Activated CD4-positive, alpha-beta T cell treated with anti-CD3 and anti-CD28 coated beads, Interleukin-2, amount 50 U/mL, for 16 hours (primary cell): Measurements from ENCODE around the gene OGFOD1.

Experiments
- DNase-seq: peaks from one replicate; pipeline ENCODE4 v3.0.0-alpha.2; 2020

The OGFOD1 gene

DNA sequence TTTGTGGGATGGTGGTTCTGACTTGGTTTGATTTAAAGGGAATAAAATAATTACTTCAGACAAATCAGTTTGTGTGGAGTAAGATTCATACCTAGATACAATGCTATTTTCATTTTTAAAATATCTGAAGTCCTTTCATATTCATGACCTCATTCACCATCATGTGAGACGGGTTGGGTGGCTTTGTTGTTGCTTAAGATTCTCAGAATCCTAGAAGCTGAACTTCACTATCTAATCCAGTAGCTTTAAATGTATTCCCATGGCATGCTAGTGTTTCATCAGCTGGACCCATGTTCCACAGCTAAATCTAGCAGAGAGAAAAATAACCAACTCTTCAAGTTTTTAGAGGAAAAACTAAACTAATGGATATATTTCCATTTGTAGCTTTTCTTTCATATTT is 23.3 kb upstream of the OGFOD1 start:
- peak; percentile 41 for DNase-seq

DNA sequence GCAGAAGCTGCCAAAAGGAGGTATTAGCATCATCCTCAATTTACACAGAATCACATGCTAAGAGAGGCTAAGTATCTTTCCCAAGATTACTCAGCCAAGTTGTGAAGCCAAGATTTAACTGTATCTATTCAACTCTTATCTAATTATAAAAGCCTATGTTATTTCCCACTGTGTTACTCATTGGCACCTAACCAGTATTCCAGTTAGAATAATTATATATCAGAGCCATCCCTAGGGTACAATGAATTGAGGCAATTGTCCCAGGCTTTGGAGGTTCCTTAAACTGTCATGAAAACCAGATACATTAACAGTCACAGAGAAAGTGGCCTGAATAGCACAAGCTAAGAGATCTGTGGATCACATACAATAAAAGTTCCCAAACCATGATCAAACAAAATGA is 15.1 kb upstream of the OGFOD1 start:
- no peak for DNase-seq

DNA sequence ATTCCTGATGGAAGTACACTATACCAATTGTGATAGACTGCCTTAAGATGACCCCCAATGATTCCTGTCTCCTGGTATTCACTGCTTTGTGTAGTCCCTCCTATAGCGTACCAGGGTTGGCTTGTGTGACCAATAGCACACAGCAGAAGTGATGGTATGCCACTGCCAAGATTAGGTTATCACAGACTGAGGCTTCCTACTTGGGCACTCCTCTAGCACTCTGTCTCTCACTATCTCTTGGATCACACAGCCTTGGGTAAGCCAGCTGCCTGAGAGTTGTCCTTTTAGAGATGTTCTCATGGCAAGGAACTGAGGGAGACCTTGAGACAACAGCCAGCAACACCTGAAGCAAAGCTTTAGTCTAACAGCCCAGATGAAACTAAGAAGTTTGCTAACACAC is 13.3 kb upstream of the OGFOD1 start:
- no peak for DNase-seq

DNA sequence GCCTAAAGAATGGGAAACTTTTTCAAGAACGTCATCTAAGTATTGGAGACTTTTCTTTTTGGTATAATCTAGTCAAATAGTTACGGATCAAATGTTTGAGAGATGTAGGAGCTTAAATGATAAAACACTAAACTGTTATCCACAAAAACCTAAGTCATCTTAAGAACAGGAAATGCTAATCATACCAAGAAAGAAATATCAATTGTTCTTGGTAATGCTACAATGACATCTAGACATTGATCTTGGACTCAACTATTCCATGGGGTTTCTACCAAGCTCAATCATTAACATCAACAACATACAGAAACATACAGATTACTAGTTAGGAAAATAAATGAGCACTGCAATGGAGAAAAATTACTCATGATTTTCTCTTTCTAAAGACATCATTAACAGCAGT is 4.1 kb upstream of the OGFOD1 start:
- peak; percentile 46 for DNase-seq

DNA sequence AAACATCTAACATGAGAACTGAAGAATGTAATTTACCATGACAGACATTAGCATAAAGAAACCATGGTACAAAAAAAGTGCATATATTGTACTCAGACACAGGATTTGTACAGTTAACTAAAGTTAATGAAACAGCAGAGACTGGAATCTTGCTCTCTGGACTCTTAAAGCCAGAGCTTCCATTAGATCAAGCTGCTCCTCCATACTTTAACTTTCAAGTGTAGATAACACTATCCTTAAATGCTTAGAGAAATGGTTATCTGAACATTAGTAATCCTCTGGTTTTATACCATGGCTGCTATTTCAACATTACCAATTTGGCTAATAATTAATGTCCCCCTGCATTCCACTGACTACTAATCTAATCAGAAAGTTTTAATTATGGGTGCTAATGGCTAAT is 3.3 kb upstream of the OGFOD1 start:
- DNase-seq = no peak

DNA sequence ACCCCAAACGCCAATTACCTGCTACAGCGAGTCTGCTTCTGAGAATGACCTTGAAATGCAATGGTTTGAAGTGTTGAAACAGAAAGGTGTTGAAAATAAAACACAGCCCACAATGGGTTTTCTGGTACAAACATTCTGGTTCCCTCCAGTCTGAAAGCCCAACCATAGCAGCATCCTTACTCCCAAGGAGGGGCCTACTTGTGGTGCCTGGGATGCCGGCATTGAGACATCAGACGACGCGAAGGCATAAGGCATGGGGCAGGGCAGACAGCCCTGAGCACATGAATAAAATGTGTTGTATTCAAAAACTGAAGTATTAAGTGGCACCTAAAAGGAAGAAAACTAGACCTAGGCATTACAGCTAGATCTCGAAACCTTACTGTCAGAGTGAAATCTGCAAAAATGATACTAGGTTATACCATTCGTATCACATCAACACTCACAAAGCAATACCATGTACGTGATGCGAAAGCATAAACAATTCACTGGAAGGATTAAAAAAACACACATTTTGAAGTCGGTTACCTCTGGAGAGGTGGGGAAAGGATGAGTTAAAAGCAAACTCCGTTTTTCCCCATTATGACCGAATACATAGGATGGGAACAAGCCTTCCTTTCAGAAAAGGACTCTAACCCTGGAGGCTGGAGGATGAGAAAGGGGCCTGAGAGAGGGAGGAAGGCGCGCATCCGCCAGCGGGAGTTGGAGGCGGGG is 924 bp upstream of the OGFOD1 start:
- DNase-seq = peak; percentile 52

DNA sequence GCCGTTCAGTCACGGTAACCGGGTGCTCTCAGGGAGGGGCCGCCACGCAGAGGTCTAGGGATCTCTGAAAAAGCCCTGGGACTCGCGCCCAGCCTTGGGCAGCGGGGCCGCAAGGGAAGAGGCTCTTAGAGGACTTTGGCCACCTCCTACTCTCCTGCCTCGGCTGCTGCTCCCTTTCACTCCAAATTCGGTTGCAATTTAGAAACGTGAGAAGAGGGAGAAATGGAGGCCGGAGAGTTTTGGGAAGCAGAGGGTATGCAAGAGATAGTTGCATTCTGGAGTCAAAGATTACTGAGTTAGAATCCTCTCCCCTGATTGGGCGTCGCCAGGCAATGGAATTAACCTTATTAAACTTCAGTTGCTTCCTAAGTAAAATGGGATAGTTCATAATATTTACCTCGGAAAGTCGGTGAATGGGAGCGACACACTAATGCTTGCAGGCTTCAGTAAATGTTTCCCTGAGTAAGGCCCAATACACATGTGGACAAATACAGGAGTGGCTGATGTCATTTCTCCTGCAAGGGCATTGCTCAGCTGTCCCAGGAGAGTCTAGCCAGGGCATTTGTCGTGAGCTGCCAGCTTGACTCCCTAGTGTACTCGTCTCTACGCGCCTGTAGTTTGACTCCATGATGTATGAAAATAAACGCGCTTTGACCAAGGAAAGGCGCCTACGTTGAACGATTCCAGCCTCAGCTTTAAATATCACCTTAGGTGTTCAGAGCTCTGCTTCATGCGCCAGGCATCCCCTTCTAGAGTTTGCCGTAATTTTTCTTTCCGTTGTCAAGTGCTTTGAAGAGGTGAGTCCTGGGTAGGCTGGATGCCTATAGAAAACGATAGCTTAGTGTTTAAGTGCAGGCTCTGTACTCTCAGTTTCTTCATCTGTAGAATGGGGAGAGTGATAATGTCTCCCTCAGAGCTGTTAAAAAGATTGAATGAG is 667 bp downstream of the OGFOD1 start:
- peak; percentile 21 for DNase-seq

DNA sequence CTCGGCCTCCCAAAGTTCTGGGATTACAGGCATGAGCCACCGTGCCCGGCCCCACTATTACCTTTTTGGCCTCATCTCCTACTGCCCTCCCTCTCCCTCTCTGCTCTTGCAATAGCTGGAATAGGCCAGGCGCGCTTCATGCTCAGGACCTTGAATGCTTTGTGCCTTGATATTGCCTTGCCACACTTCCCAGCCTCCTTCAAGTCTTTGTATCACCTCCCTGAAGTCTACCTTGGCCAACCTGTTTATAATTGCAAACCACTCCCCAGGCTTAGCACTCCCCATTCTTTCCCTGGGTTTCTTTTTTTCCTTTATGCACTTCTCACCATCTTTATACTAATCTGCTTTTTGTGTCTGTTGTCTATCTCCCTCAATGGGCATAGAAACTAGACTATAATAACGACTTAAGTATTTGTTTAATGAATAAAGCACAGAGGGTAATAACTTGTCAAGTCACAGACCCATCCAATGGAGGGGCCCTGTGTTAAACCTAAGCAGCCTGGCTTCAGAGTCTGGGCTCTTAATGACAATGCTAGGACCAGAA is 6.6 kb downstream of the OGFOD1 start:
- DNase-seq = no peak

DNA sequence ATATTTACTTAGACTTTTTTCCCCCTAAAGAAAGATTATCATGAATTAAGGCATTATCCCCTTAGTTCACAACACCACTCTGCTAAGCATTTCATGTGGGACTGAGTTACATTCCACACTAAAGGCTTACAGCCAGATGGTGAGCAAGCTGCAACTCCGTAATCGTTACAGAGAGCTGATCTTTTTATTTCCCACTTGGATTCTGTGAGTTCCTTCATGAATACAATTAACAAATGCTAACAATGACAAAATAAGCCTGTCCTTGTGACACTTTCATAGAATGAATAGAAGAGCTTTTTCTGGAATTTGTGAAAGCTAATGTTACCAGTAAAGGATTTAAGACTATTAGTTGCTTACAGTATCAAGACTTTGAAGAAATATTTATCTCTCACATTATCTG is 8.7 kb downstream of the OGFOD1 start:
- no peak for DNase-seq

DNA sequence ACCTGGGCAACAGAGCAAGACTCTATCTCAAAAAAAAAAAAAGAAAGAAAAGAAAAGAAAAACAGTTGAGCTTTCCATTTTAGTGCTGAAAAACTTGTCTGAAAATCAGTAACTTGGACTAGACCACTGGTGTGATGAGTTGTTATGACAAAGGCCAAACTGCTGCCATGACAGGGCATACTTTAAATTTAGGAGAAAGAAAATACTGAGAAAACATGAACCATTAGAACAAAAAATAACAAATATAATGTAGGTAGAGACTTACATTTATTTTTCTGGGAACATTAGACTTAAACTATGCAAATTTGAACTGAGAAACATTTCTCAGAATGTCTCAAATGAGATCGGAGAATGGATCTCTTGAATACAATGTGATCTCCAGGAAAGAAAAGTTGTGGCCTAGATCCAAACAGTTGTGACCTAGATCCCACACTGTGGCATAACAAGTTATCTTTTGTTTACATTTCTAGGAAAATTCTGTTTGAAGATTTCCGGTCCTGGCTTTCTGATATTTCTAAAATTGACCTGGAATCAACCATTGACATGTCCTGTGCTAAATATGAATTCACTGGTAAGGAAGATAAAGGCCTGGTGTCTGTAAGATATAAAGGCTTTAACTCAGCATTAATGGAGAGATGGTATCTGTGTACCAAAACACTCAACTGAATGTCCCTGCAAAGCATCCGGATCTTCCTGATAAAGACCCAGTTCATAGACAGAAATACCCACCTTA is 10.9 kb downstream of the OGFOD1 start:
- no peak for DNase-seq

DNA sequence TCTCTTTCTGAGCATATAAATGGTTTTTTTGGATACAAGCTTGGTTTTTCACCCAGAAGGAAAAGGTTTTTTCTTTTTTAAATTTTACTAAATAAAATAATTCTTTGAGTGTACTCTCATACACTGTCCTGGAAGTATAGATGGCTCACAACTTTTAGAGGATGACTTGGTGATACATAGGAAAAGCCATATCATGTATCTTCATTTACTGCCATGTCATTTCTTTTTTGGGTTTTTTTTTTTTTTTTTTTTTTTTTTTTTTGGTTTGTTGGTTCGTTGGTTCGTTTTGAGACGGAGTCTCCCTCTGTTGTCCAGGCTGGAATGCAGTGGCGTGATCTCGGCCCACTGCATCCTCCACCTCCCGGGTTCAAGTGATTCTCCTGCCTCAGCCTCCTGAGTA is 11.8 kb downstream of the OGFOD1 start:
- DNase-seq = no peak

DNA sequence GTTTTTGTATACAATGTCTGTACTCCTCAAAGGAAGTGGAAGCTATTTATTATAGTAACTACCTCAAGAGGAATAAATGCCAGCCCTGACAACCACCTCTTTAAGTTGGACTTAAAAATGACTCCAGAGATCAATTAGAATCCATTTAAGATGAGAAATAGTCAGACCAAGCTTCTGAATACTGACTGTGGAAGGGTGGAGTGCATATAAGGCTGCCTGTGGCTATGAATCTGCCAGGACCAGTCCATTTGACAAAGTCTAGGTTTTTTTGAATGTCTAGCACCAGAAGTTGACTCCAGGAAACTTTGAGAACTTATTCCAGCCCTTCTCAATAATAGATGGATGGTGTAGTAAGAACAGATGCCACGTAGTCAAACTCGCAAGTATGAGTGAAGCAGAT is 15.0 kb downstream of the OGFOD1 start:
- DNase-seq = no peak

DNA sequence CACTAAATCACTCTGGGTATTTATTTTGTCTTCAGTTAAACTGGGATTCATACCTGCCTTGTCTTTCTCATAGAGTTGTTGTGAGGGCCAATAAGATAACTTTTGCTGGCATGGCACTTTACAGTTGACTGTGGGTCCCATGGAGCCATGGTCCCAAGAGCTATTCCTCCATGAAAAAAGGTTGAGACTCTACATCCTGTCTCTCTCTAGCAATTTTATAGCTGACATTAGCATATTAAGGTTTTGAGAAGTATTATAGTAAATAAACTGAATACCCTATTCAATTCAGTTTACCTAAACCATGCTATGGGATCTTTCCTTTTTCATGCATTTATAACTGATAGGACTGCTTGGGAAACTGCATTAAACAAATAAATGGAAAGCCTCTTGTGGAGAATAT is 17.4 kb downstream of the OGFOD1 start:
- no peak for DNase-seq

DNA sequence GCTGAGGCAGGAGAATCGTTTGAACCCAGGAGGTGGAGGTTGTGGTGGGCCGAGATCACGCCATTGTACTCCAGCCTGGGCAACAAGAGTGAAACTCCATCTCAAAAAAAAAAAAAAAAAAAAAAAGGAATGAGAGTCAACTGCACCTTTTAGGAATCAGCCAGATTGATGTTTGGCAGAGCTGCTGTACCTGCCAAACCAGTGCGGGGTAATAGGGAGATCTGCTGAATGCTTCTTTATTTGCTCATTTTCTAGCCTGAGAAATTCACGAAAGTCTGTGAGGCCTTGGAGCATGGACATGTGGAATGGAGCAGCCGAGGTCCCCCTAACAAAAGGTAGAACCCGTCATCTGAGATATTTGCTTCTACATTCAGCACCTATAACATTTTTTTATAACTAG is 18.4 kb downstream of the OGFOD1 start:
- no peak for DNase-seq

DNA sequence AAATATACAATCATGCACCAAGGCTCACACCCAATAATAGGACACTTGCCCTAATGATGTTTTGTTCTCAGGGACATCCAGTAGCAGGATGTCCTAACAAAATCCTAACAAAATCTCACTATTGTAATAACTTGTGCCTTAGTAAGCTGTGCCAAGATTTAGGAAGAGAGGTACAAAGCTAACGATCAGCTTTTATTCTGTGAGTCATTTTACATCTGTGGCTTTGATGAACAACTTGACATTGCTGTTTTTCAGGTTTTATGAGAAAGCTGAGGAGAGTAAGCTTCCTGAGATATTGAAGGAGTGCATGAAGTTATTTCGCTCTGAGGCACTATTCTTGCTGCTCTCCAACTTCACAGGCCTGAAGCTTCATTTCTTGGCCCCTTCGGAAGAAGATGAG is 18.9 kb downstream of the OGFOD1 start:
- DNase-seq = no peak

DNA sequence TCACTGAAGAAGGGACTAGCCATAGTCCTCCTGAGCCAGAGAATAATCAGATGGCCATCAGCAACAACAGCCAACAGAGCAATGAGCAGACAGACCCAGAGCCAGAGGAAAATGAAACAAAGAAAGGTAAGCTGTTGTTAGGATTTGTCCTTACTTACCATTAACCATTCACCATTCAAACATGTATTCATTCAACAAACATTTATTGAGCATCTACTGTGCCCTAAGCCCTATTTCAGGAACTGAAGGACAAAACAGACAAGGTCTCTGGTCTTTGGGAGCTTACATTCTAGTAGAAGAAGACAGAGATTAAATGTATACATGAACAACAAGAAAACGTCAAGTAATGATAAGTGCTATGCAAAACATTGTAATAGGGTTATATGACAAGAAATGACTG is 19.3 kb downstream of the OGFOD1 start:
- no peak for DNase-seq

DNA sequence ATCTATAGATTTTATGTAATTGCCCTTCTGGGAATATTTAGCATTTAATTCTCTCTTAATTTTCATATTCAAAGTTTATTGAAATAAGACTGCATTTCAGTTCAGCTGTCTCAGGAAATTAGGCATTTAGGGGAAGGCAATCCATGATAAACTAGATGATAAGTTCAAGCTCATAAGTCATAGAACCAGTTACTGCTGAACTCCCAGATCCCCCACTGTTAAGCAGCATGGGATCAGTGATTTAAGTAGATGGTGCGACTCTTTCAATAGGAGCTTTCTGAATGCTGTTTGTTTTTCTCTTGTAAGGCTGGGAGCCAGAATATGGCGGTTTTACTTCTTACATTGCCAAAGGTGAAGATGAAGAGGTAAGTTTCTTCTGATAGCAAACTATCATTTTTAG is 23.8 kb downstream of the OGFOD1 start:
- no peak for DNase-seq

DNA sequence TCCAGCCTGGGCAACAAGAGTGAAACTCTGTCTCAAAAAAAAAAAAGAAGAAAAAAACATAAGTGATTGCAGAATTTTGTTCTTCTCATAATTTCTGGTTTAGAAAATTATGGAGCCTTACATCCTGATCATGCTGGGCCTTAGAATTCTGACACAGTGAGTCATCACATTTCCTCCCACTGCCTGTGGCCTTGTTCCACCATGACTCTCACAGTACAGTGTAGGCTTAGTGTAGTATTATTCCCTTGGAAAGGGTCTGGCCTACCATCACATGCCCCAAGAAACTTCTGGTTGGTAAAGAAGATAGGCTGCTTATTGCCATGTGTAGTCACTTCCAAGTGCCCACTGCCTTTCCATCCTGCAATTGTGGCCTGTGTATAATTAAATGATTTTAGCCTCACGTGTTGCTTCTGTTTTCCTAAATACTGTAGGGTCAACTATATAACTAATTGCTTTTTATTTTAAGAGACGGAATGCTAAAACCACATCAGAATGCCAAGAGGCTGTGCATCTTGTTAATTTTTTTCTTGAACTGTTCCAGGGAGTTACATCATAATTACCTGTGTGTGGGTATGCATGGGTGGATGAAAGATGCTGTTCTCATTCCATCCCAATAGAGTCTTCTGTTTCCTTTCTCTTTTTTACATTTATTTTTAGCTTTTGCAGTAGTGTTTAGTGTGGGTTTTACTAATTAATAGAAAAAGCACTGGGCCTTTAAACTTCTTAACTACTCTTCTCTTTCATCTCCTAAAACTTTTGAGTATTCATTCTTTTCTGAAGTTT is 25.9 kb downstream of the OGFOD1 start:
- DNase-seq = peak; percentile 5

DNA sequence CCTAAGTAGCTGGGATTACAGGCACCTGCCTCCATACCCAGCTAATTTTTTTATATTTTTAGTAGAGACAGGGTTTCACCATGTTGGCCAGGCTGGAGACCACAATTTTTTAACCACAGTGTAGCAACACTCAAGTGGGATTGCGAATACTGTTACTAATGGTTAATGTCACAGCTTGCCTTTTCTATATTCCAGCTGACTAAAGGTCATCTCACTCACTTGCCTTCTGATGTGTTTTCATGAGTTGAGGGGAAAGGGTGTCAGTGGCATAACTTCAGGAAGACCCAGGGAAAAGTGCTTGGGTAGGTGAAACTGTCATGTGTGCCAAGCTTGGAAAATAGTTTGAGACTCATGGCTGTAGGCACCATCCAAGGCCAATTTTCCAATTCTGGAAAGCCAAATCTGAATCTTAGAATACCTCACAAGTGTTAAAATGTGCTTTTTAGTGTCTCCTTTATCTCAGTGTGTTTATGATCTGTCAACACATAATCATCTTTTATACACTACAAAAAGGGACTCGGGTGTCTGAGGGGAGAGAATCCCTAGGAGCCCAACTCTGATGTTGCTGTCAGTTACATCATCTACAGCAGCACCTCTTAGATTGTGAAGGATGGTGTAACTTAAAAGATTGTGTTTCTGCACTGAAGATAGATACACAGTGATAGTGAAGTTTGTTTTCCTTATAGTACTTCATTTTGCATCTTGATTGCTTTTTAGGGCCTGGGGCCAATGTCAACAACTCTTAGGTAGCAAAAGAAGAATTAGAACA is 27.1 kb downstream of the OGFOD1 start:
- no peak for DNase-seq

DNA sequence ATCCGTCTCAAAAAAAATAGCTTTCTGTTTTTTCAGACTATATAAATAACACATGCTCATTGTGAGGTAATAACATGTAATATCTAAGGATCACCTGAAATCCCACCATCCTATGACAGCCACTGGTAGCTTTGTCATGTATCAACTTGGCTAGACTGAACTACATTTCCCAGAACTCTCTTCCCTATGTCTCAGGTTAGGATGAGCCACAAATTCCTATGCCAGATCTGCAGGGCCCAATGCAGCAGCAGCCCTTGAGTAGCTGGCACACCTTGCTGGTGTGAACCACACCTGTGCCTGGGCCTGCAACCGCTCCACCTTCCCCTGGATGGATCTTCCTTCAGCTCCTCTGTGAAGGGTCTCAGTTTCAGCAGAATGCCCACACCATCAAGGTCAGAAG is 28.1 kb downstream of the OGFOD1 start:
- DNase-seq = no peak

DNA sequence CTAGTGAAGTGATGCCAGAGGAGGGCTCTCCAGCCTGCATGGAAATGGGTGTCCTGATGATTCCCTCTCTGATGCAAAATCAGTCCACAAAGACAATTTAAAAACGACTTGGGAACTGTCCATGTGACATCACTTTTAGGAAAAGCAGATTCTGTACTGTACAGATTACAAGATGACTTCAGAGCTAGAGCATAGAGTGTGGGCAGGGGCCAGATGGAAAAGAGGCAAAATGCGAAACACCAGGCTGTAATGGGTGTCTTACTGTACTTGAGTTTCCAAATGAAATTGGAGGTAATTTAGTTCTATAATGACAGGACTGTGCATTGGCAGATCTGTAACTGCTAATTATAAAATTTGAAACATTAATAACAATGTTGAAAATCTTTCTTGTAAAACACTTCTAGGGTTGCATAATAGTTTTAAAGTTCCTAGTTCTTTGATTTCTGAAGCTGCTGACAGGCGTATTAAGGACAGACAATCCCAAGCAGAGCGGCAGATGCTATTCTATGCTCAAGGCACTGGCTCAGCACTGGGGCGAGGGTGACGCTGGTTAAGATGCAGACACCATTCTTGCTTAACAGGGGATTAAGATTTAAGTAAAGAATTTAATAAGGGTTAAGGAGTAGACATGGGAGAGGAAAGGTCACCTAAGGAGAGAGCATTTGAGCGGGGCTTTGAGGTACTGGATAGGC is 29.6 kb downstream of the OGFOD1 start:
- no peak for DNase-seq
